Measurements from ENCODE around the gene MLIP.

MLIP gene

DNA sequence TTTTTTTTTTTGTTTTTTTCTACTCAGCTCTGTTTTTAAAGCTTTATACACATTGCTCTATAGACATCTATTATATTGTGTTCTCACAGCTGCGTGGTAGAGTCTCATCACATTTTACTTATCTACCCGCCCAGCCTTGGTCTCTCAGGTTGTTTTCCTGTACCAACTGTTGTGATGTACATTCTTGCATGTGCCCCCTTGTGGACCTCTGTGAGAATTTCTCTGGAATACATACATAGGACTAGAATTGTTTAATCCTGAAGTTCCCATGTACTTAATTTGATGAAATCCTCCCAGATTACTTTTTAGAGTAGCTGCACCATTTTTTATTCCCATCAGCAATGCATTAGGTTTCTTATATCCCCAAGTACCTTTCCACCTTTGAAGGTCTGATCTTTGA is 156.6 kb downstream of the MLIP start:
- H3K27ac ChIP-seq (ENCODE audit: low read length) = no peak overlapping the region

DNA sequence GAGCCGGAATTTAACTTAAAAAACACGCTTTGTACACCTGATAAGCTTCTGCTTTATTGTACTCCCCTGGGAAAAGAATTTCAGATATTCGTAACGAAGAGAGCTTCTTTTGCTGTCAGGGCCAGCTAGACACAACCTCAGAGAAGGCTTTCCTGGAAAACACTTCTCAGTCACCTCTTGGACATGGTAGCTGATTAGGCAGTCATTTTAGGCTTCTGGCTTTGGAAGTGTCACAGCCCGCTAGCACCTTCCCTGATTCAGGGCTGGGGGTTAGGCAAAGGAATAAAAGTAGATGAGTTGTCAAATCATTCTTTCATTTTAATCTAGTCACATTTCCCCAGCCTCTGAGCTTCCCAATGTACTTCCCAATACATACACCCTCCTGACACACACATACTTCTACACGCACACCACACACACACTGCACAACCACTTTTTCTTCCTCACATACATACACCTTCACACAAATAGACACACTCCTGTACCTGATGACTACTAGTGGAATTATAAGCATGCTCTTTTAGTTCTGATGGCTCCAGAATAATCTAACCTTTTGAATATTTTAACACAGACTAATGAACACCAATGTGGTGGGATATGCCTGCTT is 162.1 kb downstream of the MLIP start:
- Histone ChIP-seq H3K27me3 (ENCODE audit: control insufficient read depth in 1 of 2, insufficient read depth in 2 of 2, low read length in 2 of 2) (no peaks in the 10 kb centered on the region), H3K9ac (ENCODE audit: low read length in 2 of 2) (no peak overlapping the region), H3K4me3 (ENCODE audit: low read length in 2 of 2) (no peak overlapping the region), H3K36me3 (ENCODE audit: control insufficient read depth in 2 of 2, insufficient read depth in 2 of 2, low read length in 2 of 2) (no peaks in the 10 kb centered on the region), H3K27ac (ENCODE audit: low read length) (no peak overlapping the region), H3K4me1 (ENCODE audit: control insufficient read depth, insufficient read depth, low read length) (no peaks in the 10 kb centered on the region), H3K9me3 (ENCODE audit: control insufficient read depth in 2 of 2, low read length in 2 of 2) (no peaks in the 10 kb centered on the region)

More for the DNA sequence above, 156.6 kb downstream of the MLIP start:
- Histone ChIP-seq H3K9ac (ENCODE audit: low read length in 2 of 2) (no peak overlapping the region), H3K4me3 (ENCODE audit: low read length in 2 of 2) (no peak overlapping the region), H3K4me1 (ENCODE audit: control insufficient read depth, insufficient read depth, low read length) (no peaks in the 10 kb centered on the region), H3K36me3 (ENCODE audit: control insufficient read depth in 2 of 2, insufficient read depth in 2 of 2, low read length in 2 of 2) (no peaks in the 10 kb centered on the region), H3K27me3 (ENCODE audit: control insufficient read depth in 1 of 2, insufficient read depth in 2 of 2, low read length in 2 of 2) (no peaks in the 10 kb centered on the region), H3K9me3 (ENCODE audit: control insufficient read depth in 2 of 2, low read length in 2 of 2) (no peaks in the 10 kb centered on the region)

DNA sequence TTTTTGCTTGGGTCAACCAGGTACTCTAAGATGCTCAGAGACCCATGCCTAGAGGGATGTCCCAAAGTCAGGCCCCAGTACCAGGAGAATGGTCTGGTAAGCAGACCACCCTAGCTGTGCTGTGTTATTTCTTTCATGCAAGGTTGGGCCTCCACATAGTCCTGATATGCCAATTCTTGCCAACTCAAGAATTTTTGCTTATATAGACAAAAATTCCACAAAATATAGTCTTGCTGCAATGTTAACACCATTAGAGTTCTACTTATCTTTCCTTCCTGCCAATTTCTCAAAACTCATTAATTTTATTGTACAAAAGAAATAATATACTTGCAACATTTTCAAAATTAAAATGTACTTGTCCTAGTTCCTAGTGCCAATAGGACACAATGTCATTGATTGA is 163.1 kb downstream of the MLIP start:
- no peaks in the 10 kb centered on the region for H3K36me3 ChIP-seq (ENCODE audit: control insufficient read depth in 2 of 2, insufficient read depth in 2 of 2, low read length in 2 of 2)
- H3K9ac ChIP-seq (ENCODE audit: low read length in 2 of 2) = no peak overlapping the region
- H3K4me1 ChIP-seq (ENCODE audit: control insufficient read depth, insufficient read depth, low read length) = no peaks in the 10 kb centered on the region
- no peaks in the 10 kb centered on the region for H3K9me3 ChIP-seq (ENCODE audit: control insufficient read depth in 2 of 2, low read length in 2 of 2)
- H3K4me3 ChIP-seq (ENCODE audit: low read length in 2 of 2) = no peak overlapping the region
- H3K27me3 ChIP-seq (ENCODE audit: control insufficient read depth in 1 of 2, insufficient read depth in 2 of 2, low read length in 2 of 2) = no peaks in the 10 kb centered on the region
- no peak overlapping the region for H3K27ac ChIP-seq (ENCODE audit: low read length)

- Histone ChIP-seq H3K4me1 (ENCODE audit: control insufficient read depth, insufficient read depth, low read length) (no peaks in the 10 kb centered on the region), H3K27ac (ENCODE audit: low read length) (no peak overlapping the region), H3K9ac (ENCODE audit: low read length in 2 of 2) (no peak overlapping the region), H3K27me3 (ENCODE audit: control insufficient read depth in 1 of 2, insufficient read depth in 2 of 2, low read length in 2 of 2) (no peaks in the 10 kb centered on the region), H3K4me3 (ENCODE audit: low read length in 2 of 2) (no peak overlapping the region), H3K9me3 (ENCODE audit: control insufficient read depth in 2 of 2, low read length in 2 of 2) (no peaks in the 10 kb centered on the region), H3K36me3 (ENCODE audit: control insufficient read depth in 2 of 2, insufficient read depth in 2 of 2, low read length in 2 of 2) (no peaks in the 10 kb centered on the region)
Measured at GRCh38 chr6:54282186-54282585, 170.9 kb downstream of the MLIP start.

DNA sequence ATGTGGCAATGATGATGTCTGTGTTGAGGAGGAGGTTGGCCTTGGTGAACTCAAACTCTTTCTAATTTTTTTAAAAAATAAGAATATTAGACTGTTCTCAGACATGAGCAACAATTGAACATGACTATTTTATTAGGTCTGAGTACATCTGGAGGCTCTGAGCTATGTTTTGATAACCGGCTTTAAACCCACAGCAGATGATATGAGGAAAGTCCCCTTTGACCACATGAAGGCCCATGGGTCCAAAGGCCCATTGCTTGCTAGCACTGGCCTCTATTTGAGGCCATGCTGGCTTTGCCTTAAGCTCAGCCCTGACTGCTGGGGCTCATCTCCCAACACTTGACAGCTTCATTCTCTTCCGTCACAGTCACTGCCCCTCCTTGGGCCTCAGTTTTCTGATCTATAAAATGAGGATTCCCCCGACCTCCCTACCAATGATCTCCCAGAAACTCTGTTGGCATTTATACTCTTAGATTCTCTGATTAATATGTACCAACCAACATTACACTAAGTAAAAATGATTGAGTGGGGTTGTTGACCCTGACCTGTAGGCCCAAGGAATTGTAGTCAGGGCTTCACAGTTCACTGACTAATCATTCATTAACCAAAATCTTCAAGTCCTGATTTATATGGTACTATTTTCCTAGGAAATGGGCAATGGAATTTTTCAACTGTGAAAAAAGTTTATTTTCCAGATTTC is 173.1 kb downstream of the MLIP start:
- no peaks in the 10 kb centered on the region for H3K27me3 ChIP-seq (ENCODE audit: control insufficient read depth in 1 of 2, insufficient read depth in 2 of 2, low read length in 2 of 2)
- H3K27ac ChIP-seq (ENCODE audit: low read length) = no peak overlapping the region
- no peak overlapping the region for H3K4me3 ChIP-seq (ENCODE audit: low read length in 2 of 2)
- H3K9me3 ChIP-seq (ENCODE audit: control insufficient read depth in 2 of 2, low read length in 2 of 2) = no peaks in the 10 kb centered on the region
- no peaks in the 10 kb centered on the region for H3K4me1 ChIP-seq (ENCODE audit: control insufficient read depth, insufficient read depth, low read length)
- H3K36me3 ChIP-seq (ENCODE audit: control insufficient read depth in 2 of 2, insufficient read depth in 2 of 2, low read length in 2 of 2) = no peaks in the 10 kb centered on the region
- no peak overlapping the region for H3K9ac ChIP-seq (ENCODE audit: low read length in 2 of 2)

GRCh38 chr6:54285595-54285994 is 174.4 kb downstream of the MLIP start:
- H3K9ac ChIP-seq (ENCODE audit: low read length in 2 of 2) = no peak overlapping the region
- H3K27ac ChIP-seq (ENCODE audit: low read length) = no peak overlapping the region
- H3K4me3 ChIP-seq (ENCODE audit: low read length in 2 of 2) = no peak overlapping the region
- H3K27me3 ChIP-seq (ENCODE audit: control insufficient read depth in 1 of 2, insufficient read depth in 2 of 2, low read length in 2 of 2) = no peaks in the 10 kb centered on the region
- no peaks in the 10 kb centered on the region for H3K9me3 ChIP-seq (ENCODE audit: control insufficient read depth in 2 of 2, low read length in 2 of 2)
- no peaks in the 10 kb centered on the region for H3K36me3 ChIP-seq (ENCODE audit: control insufficient read depth in 2 of 2, insufficient read depth in 2 of 2, low read length in 2 of 2)
- no peaks in the 10 kb centered on the region for H3K4me1 ChIP-seq (ENCODE audit: control insufficient read depth, insufficient read depth, low read length)

GRCh38 chr6:54286141-54286540 is 174.9 kb downstream of the MLIP start:
- H3K9me3 ChIP-seq (ENCODE audit: control insufficient read depth in 2 of 2, low read length in 2 of 2) = no peaks in the 10 kb centered on the region
- no peak overlapping the region for H3K27ac ChIP-seq (ENCODE audit: low read length)
- no peak overlapping the region for H3K9ac ChIP-seq (ENCODE audit: low read length in 2 of 2)
- H3K4me1 ChIP-seq (ENCODE audit: control insufficient read depth, insufficient read depth, low read length) = no peaks in the 10 kb centered on the region
- H3K36me3 ChIP-seq (ENCODE audit: control insufficient read depth in 2 of 2, insufficient read depth in 2 of 2, low read length in 2 of 2) = no peaks in the 10 kb centered on the region
- H3K27me3 ChIP-seq (ENCODE audit: control insufficient read depth in 1 of 2, insufficient read depth in 2 of 2, low read length in 2 of 2) = no peaks in the 10 kb centered on the region
- no peak overlapping the region for H3K4me3 ChIP-seq (ENCODE audit: low read length in 2 of 2)

- H3K9me3 ChIP-seq (ENCODE audit: control insufficient read depth in 2 of 2, low read length in 2 of 2) = no peaks in the 10 kb centered on the region
- H3K27ac ChIP-seq (ENCODE audit: low read length) = no peak overlapping the region
- no peak overlapping the region for H3K4me3 ChIP-seq (ENCODE audit: low read length in 2 of 2)
- H3K27me3 ChIP-seq (ENCODE audit: control insufficient read depth in 1 of 2, insufficient read depth in 2 of 2, low read length in 2 of 2) = no peaks in the 10 kb centered on the region
- no peak overlapping the region for H3K9ac ChIP-seq (ENCODE audit: low read length in 2 of 2)
- no peaks in the 10 kb centered on the region for H3K36me3 ChIP-seq (ENCODE audit: control insufficient read depth in 2 of 2, insufficient read depth in 2 of 2, low read length in 2 of 2)
- H3K4me1 ChIP-seq (ENCODE audit: control insufficient read depth, insufficient read depth, low read length) = no peaks in the 10 kb centered on the region
Measured at GRCh38 chr6:54288474-54288873, 177.2 kb downstream of the MLIP start.

DNA sequence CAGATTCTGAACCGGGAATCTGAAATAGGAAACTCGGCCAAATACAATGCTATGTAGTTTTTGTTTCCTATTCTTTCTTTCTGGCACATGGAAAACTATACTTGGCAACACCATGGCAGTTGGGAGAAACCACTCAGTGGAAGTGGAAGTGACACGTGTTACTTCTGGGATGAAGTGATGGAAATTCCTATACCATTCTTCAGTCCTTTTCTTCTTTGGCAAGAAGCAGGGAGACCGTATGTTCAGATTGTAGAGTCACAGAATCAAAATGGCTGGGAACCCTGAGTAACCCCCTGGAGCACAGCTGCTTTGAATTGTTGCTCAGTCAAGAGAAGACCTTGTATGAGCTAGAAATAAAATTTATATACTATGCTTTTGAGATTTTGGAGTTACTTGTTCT is 178.2 kb downstream of the MLIP start:
- H3K27me3 ChIP-seq (ENCODE audit: control insufficient read depth in 1 of 2, insufficient read depth in 2 of 2, low read length in 2 of 2) = no peaks in the 10 kb centered on the region
- H3K27ac ChIP-seq (ENCODE audit: low read length) = no peak overlapping the region
- no peaks in the 10 kb centered on the region for H3K4me1 ChIP-seq (ENCODE audit: control insufficient read depth, insufficient read depth, low read length)
- H3K9me3 ChIP-seq (ENCODE audit: control insufficient read depth in 2 of 2, low read length in 2 of 2) = no peaks in the 10 kb centered on the region
- H3K4me3 ChIP-seq (ENCODE audit: low read length in 2 of 2) = no peak overlapping the region
- H3K9ac ChIP-seq (ENCODE audit: low read length in 2 of 2) = no peak overlapping the region
- no peaks in the 10 kb centered on the region for H3K36me3 ChIP-seq (ENCODE audit: control insufficient read depth in 2 of 2, insufficient read depth in 2 of 2, low read length in 2 of 2)

DNA sequence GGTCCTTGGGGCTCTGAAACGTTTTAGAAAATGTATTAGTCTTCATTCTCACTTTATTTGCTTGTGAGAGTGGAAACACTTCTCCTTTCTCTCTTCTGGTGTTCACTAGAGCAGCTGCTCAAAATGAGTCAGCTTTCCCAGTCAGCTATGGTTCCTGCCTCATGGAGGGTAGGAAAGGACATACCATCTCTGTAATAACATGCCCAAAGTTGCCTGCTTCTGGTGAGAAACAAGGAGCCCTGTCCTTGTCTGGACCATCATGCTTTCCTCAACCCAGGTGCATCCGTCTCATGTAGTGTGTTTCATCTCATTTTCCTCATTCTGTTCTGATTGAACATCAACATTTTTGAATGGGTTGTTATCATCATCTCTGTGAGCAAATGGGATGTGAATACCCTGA is 179.9 kb downstream of the MLIP start:
- H3K27ac ChIP-seq (ENCODE audit: low read length) = no peak overlapping the region
- no peaks in the 10 kb centered on the region for H3K27me3 ChIP-seq (ENCODE audit: control insufficient read depth in 1 of 2, insufficient read depth in 2 of 2, low read length in 2 of 2)
- H3K4me3 ChIP-seq (ENCODE audit: low read length in 2 of 2) = no peak overlapping the region
- no peak overlapping the region for H3K9ac ChIP-seq (ENCODE audit: low read length in 2 of 2)
- H3K4me1 ChIP-seq (ENCODE audit: control insufficient read depth, insufficient read depth, low read length) = no peaks in the 10 kb centered on the region
- H3K9me3 ChIP-seq (ENCODE audit: control insufficient read depth in 2 of 2, low read length in 2 of 2) = no peaks in the 10 kb centered on the region
- no peaks in the 10 kb centered on the region for H3K36me3 ChIP-seq (ENCODE audit: control insufficient read depth in 2 of 2, insufficient read depth in 2 of 2, low read length in 2 of 2)

- no peaks in the 10 kb centered on the region for H3K9me3 ChIP-seq (ENCODE audit: control insufficient read depth in 2 of 2, low read length in 2 of 2)
- no peak overlapping the region for H3K27ac ChIP-seq (ENCODE audit: low read length)
- H3K4me3 ChIP-seq (ENCODE audit: low read length in 2 of 2) = no peak overlapping the region
- no peaks in the 10 kb centered on the region for H3K36me3 ChIP-seq (ENCODE audit: control insufficient read depth in 2 of 2, insufficient read depth in 2 of 2, low read length in 2 of 2)
- H3K4me1 ChIP-seq (ENCODE audit: control insufficient read depth, insufficient read depth, low read length) = no peaks in the 10 kb centered on the region
- H3K9ac ChIP-seq (ENCODE audit: low read length in 2 of 2) = no peak overlapping the region
- no peaks in the 10 kb centered on the region for H3K27me3 ChIP-seq (ENCODE audit: control insufficient read depth in 1 of 2, insufficient read depth in 2 of 2, low read length in 2 of 2)
Measured at GRCh38 chr6:54291738-54292137, 180.5 kb downstream of the MLIP start.

Data from stomach smooth muscle (tissue), 2 donors.